ENCODE data around the gene PTDSS2. TPM values are rescaled to one million over a fixed set of nuclear protein-coding genes. Genes with fewer than 3 reads are reported as not detected.

Gene PTDSS2
- total and polyA plus RNA-seq, 2 of the 13 experiments (the other 11 are each of a cell fraction or from before 2014, with no cell fraction given): 21.7 to 26.4 TPM

DNA sequence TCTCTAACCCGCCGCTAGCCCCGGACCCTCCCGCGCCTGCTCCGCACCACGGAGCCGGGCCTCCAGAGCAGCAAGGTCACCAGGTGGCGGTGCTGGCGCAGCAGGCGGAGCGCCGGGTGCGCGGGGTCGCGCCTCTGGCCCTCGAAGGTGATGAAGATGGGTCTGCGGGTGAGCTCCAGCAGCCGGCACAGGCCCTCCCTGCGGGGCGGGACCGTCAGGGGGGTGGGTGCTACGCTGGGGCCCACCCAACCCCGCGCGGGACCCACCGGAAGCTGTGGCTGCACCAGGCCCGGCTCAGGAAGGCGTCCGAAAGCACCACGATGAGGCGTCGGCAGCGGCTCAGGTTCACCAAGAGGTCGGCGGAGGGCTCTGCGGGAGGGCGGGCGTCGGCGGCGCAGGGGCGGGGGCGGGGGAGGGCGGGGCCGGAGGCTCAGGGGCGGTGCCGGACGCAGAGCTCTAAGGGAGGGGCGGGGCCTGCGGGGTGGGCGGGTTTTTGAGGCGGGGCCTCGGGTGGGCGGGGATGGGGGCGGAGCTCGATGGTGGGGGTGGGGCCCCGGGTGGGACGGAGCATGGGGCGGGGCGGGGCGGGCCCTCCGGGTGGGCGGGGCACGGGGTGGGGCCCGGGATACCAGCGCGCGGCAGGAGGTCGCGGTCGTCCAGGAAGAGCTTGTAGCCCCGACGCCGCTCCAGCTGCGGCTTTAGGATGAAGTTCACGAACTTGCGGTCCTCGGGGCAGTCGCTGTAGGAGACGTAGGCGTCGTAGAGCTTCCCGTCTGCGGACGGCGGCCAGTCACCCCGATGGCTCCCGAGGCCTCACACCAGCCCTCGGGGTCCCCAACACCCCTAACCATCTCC is 43.1 kb upstream of the PTDSS2 start:
- in situ Hi-C loops (cut with HindIII; ENCODE audit: extremely low pct_ligation_motif_present, low pct_unique_long_range_greater_than_20kb): loop anchor here (5.0 kb wide), 1 partner anchor 35 kb away; the partner anchor contains the start of gene ANO9
- H3K27me3 ChIP-seq (ENCODE audit: control insufficient read depth in 1 of 2, insufficient read depth in 2 of 2, low read length in 2 of 2): no peaks in the 10 kb centered on the region
- ATAC-seq: no peak
- no TSS peak for BruUV-seq (replicated peaks)
- H4K20me1 ChIP-seq (ENCODE audit: insufficient read depth, low read length): no peaks in the 10 kb centered on the region
- intact Hi-C loops (cut with micrococcal nuclease; ENCODE audit: unreplicated experiment): loop anchor here (5.0 kb wide), 1 partner anchor 40 kb away; no protein-coding TSS in a partner anchor
- H3K27ac ChIP-seq (ENCODE audit: extremely low read length, insufficient read depth, low read length): no peak overlapping the region
- no peaks in the 10 kb centered on the region for H3K79me2 ChIP-seq (ENCODE audit: insufficient read depth, low read length)
- H3K36me3 ChIP-seq (replicated peaks in 1 of 2; ENCODE audit: control insufficient read depth in 1 of 2, insufficient read depth in 2 of 2, low read length in 2 of 2): peaks cover 3 to 11% of the 10 kb centered on the region in 2 experiments; a peak in 3 of 5 replicates
- no peak for DNase-seq (ENCODE audit: low spot score)
- POLR2A ChIA-PET: interaction anchor here (0.6 to 1.7 kb wide), 5 partner anchors 10 to 129 kb away, joined by 3 to 6 read pairs (median 5); partner anchors contain the start of genes HRAS, PKP3 and PTDSS2
- FAIRE-seq: no peak
- no peak for TF ChIP-seq ZNF777 (CRISPR knock-in tag; IDR thresholded peaks at IDR 0.05)
- no peak for TF ChIP-seq ZNF331 (CRISPR knock-in tag; IDR thresholded peaks at IDR 0.05)
- TF ChIP-seq GZF1 (CRISPR knock-in tag; IDR thresholded peaks at IDR 0.05): no peak
- TF ChIP-seq ZFP1 (CRISPR knock-in tag; IDR thresholded peaks at IDR 0.05): no peak
- TF ChIP-seq HOXA3 (CRISPR knock-in tag; IDR thresholded peaks at IDR 0.05): peak; percentile 28; the same call in 1 of the 2 replicates
- no peak for TF ChIP-seq CBFB (CRISPR knock-in tag; IDR thresholded peaks at IDR 0.05)
- TF ChIP-seq GFI1 (CRISPR knock-in tag; IDR thresholded peaks at IDR 0.05; ENCODE audit: borderline replicate concordance): no peak
- TF ChIP-seq, protein P1, sequence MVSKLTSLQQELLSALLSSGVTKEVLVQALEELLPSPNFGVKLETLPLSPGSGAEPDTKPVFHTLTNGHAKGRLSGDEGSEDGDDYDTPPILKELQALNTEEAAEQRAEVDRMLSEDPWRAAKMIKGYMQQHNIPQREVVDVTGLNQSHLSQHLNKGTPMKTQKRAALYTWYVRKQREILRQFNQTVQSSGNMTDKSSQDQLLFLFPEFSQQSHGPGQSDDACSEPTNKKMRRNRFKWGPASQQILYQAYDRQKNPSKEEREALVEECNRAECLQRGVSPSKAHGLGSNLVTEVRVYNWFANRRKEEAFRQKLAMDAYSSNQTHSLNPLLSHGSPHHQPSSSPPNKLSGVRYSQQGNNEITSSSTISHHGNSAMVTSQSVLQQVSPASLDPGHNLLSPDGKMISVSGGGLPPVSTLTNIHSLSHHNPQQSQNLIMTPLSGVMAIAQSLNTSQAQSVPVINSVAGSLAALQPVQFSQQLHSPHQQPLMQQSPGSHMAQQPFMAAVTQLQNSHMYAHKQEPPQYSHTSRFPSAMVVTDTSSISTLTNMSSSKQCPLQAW (CRISPR knock-in tag; IDR thresholded peaks at IDR 0.05): no peak
- TF ChIP-seq TGIF2 (CRISPR knock-in tag; IDR thresholded peaks at IDR 0.05): no peak
- no peak for TF ChIP-seq ZNF709 (CRISPR knock-in tag; IDR thresholded peaks at IDR 0.05)
- peak; percentile 7; the same call in 1 of the 2 replicates for TF ChIP-seq RBFOX2 (IDR thresholded peaks at IDR 0.05; ENCODE audit: low read depth, low read length)
- no peak for TF ChIP-seq MXD4 (CRISPR knock-in tag; IDR thresholded peaks at IDR 0.05)
- TF ChIP-seq ZNF468 (CRISPR knock-in tag; IDR thresholded peaks at IDR 0.05): no peak
- no peak for TF ChIP-seq JUND (CRISPR knock-in tag; IDR thresholded peaks at IDR 0.05)
- no peak overlapping the region for H3K4me3 ChIP-seq (replicated peaks in 1 of 3; ENCODE audit: insufficient read depth in 1 of 3, low read depth in 2 of 3, low read length in 3 of 3)
- peaks cover 32% of the 10 kb centered on the region for H3K4me1 ChIP-seq (ENCODE audit: insufficient read depth, low read length)
- CTCF ChIA-PET (ENCODE audit: low intra/inter-chr PET ratio, low total read pairs): no interaction called here
- H3K9me3 ChIP-seq (ENCODE audit: low read length): no peaks in the 10 kb centered on the region
- no peak overlapping the region for H2AFZ ChIP-seq (ENCODE audit: low read length)
- H3K9ac ChIP-seq (ENCODE audit: insufficient read depth, low read depth, low read length): no peak overlapping the region
- WGBS (ENCODE audit: low lambda C conversion rate): 93% methylated on average over 68 of the region's 91 CpGs
- H3K4me2 ChIP-seq (ENCODE audit: low read depth, low read length): no peak overlapping the region
